ENCODE data around the gene IFT57. TPM values are rescaled to one million over a fixed set of nuclear protein-coding genes. Genes with fewer than 3 reads are reported as not detected.

IFT57 gene
- total and polyA plus RNA-seq, 12 donors: 5.9 to 29.5 (median 20.4) TPM

GRCh38 chr3:108146139-108146538 is 76.1 kb downstream of the IFT57 start:
- intact Hi-C loops (cut with DNase I): no loop called here
- no peaks in the 10 kb centered on the region for H3K4me1 ChIP-seq
- no peak overlapping the region for H3K4me3 ChIP-seq
- no peak for DNase-seq
- 93 to 95% methylated on average over 5 of the region's 5 CpGs for WGBS, 2 donors
- H3K36me3 ChIP-seq: no peaks in the 10 kb centered on the region
- TF ChIP-seq CTCF (IDR thresholded peaks at IDR 0.05): no peak
- no peak overlapping the region for H3K27ac ChIP-seq
- ATAC-seq: no peak
- peaks cover 0 to 18% (median 0%) of the 10 kb centered on the region in 11 donors for H3K9me3 ChIP-seq
- no peaks in the 10 kb centered on the region for H3K27me3 ChIP-seq

- Histone ChIP-seq H3K4me3 (no peak overlapping the region), H3K27ac (no peak overlapping the region), H3K27me3 (no peaks in the 10 kb centered on the region), H3K36me3 (no peaks in the 10 kb centered on the region), H3K9me3 (peaks cover 0 to 18% (median 0%) of the 10 kb centered on the region in 11 donors), H3K4me1 (no peaks in the 10 kb centered on the region)
- TF ChIP-seq CTCF (IDR thresholded peaks at IDR 0.05): no peak
- ATAC-seq (no peak), DNase-seq (no peak)
- intact Hi-C loops (cut with DNase I): no loop called here
- WGBS, 2 donors: 64 to 75% methylated on average over 1 of the region's 1 CpG
These were observed 76.6 kb downstream of the IFT57 start for GRCh38 chr3:108145578-108145977.

GRCh38 chr3:108137460-108137814 is 84.8 kb downstream of the IFT57 start:
- intact Hi-C loops (cut with DNase I): no loop called here
- Histone ChIP-seq H3K4me1 (peaks cover 0 to 20% (median 0%) of the 10 kb centered on the region in 9 donors), H3K27ac (no peak overlapping the region), H3K36me3 (no peaks in the 10 kb centered on the region), H3K4me3 (no peak overlapping the region), H3K9me3 (no peaks in the 10 kb centered on the region), H3K27me3 (no peaks in the 10 kb centered on the region)
- DNase-seq (no peak), ATAC-seq (no peak)
- 92 to 96% methylated on average over 5 of the region's 5 CpGs for WGBS, 2 donors
- TF ChIP-seq CTCF (IDR thresholded peaks at IDR 0.05): no peak

- H3K27me3 ChIP-seq: no peaks in the 10 kb centered on the region
- 83 to 86% methylated on average over 13 of the region's 13 CpGs for WGBS, 2 donors
- no peaks in the 10 kb centered on the region for H3K9me3 ChIP-seq
- peaks cover 0 to 26% (median 0%) of the 10 kb centered on the region in 9 donors for H3K4me1 ChIP-seq
- ATAC-seq (no peak), DNase-seq (no peak)
- no peak overlapping the region for H3K4me3 ChIP-seq
- intact Hi-C loops (cut with DNase I): no loop called here
- no peaks in the 10 kb centered on the region for H3K36me3 ChIP-seq
- no peak overlapping the region for H3K27ac ChIP-seq
- TF ChIP-seq CTCF (IDR thresholded peaks at IDR 0.05): no peak
These were observed 85.4 kb downstream of the IFT57 start for GRCh38 chr3:108136561-108137459.

Measured in heart right ventricle (tissue), 16 donors.